PC-9 (cell line): ENCODE data around the gene PPM1N. TPM values are rescaled to one million over a fixed set of nuclear protein-coding genes. Genes with fewer than 3 reads are reported as not detected.

Experiments
- BruUV-seq: library from RNA; stranded (reverse); fragments of 400-500 nt; replicated peaks from 2 replicates; lab custom pipeline; 2021; lab: Mats Ljungman, UMichigan
- CTCF ChIA-PET: fragments of 300-600 bp; sonication (Branson Sonifier 250); formaldehyde crosslinking; loops from one replicate; lab custom pipeline; 2022; ENCODE audit warnings: antibody characterized with exemption; lab: Charles Lee
- POLR2A ChIA-PET: fragments of 300-600 bp; sonication (Branson Sonifier 250); formaldehyde crosslinking; loops from one replicate; lab custom pipeline; 2022; ENCODE audit warnings: antibody characterized with exemption; ENCODE audit not compliant: unreplicated experiment; lab: Charles Lee
- DNase-seq, 2 experiments: peaks; one replicate each; pipeline versions ENCODE4 v3.0.0 to v3.0.0-alpha.2; 2015 to 2022; ENCODE audit warnings: mixed read lengths in 1 of 2
- H2AFZ ChIP-seq: fragments of 200-600 bp; sonication (generic); 2 replicates; pipeline ENCODE4 v1.8.1; 2017; ENCODE audit warnings: antibody characterized with exemption
- H3F3A ChIP-seq: fragments of 200-600 bp; sonication (generic); 2 replicates; pipeline ENCODE4 v1.8.1; 2017; ENCODE audit warnings: antibody characterized with exemption, mild to moderate bottlenecking, low read depth; ENCODE audit not compliant: insufficient read depth
- H3K27ac ChIP-seq: fragments of 200-600 bp; sonication (generic); 2 replicates; pipeline ENCODE4 v1.6.1; 2016; ENCODE audit warnings: mixed run types
- H3K27me3 ChIP-seq: fragments of 200-600 bp; sonication (generic); 2 replicates; pipeline ENCODE4 v1.6.1; 2016; ENCODE audit warnings: low read depth, mixed run types; ENCODE audit not compliant: insufficient read depth
- H3K36me3 ChIP-seq: fragments of 200-600 bp; sonication (generic); 2 replicates; pipeline ENCODE4 v1.6.1; 2016; ENCODE audit warnings: low read depth, mixed run types
- H3K4me1 ChIP-seq: fragments of 200-600 bp; sonication (generic); replicated peaks from 2 replicates; pipeline ENCODE4 v1.6.1; 2016; ENCODE audit warnings: mixed run types; ENCODE audit not compliant: insufficient read depth
- H3K4me2 ChIP-seq: fragments of 200-600 bp; sonication (generic); 2 replicates; pipeline ENCODE4 v1.6.1; 2017; ENCODE audit warnings: mixed run types
- H3K4me3 ChIP-seq: fragments of 200-600 bp; sonication (generic); 2 replicates; pipeline ENCODE4 v1.6.1; 2016; ENCODE audit warnings: mixed run types
- H3K79me2 ChIP-seq: fragments of 200-600 bp; sonication (generic); 2 replicates; pipeline ENCODE4 v1.6.1; 2017; ENCODE audit warnings: low read depth, mixed run types
- H3K9me2 ChIP-seq: fragments of 200-600 bp; sonication (generic); 2 replicates; pipeline ENCODE4 v1.8.1; 2017; ENCODE audit warnings: mild to moderate bottlenecking; ENCODE audit not compliant: insufficient read depth
- H3K9me3 ChIP-seq: fragments of 200-600 bp; sonication (generic); 2 replicates; pipeline ENCODE4 v1.8.1; 2016; ENCODE audit warnings: low read depth; ENCODE audit not compliant: insufficient read depth
- H4K20me1 ChIP-seq: fragments of 200-600 bp; sonication (generic); 2 replicates; pipeline ENCODE4 v1.8.1; 2017; ENCODE audit not compliant: insufficient read depth
- EZH2 ChIP-seq: fragments of 200-600 bp; sonication (generic); IDR thresholded peaks from 2 replicates; pipeline ENCODE4 v1.8.0; 2017; ENCODE audit warnings: antibody characterized with exemption, low read depth
- intact Hi-C: fragments of 100-400 bp; cut with micrococcal nuclease; formaldehyde crosslinking; loops from one replicate; pipeline ENCODE4 v1.10.0; 2022; ENCODE audit not compliant: unreplicated experiment
- total RNA-seq: library from RNA; stranded (reverse); gene quantifications from 2 replicates; pipeline ENCODE4 v1.2.3, GENCODE V29; 2021
- TF ChIP-seq, protein P1 (sequence below): fragments of 200-600 bp; sonication (generic); conservative IDR thresholded peaks from 2 replicates; pipeline ENCODE4 v1.6.1; 2017; ENCODE audit warnings: mixed run types, antibody characterized with exemption, mild to moderate bottlenecking, moderate library complexity

PPM1N gene
- total RNA-seq, 1 experiment from 2014 or later = 5.0 TPM

DNA sequence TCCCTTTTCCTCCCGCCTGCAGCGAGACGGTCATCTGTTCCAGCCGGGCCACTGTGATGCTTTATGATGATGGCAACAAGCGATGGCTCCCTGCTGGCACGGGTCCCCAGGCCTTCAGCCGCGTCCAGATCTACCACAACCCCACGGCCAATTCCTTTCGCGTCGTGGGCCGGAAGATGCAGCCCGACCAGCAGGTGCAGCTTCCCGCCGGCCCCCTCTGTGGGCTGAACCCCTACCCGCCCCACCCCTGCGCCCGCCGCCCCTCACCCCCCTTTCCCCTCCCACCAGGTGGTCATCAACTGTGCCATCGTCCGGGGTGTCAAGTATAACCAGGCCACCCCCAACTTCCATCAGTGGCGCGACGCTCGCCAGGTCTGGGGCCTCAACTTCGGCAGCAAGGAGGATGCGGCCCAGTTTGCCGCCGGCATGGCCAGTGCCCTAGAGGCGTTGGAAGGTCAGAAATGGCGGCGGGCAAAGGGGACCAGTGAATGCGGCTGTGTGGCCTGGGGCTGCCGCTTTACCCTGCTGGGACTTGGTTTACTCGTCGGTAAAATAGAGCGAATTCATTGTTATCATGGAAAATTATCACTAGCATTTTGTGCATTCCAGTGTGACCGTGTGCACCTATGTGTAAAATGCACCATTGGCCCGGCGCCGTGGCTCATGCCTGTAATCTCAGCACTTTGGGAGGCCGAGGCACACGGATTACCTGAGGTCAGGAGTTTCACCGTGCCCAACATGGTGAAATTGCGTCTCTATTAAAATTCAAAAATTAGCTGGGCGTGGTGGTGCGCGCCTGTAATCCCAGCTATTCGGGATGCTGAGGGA, 19.6 kb downstream of the PPM1N start:
- ChIA-PET POLR2A (no interaction called here), CTCF (no interaction called here)
- no TSS peak for BruUV-seq
- H3K4me2 ChIP-seq = no peak overlapping the region
- peaks cover 41% of the 10 kb centered on the region for H4K20me1 ChIP-seq
- no peak for DNase-seq
- H3K36me3 ChIP-seq = peaks cover 10% of the 10 kb centered on the region
- no peak overlapping the region for H3K27ac ChIP-seq
- no peaks in the 10 kb centered on the region for H3K27me3 ChIP-seq
- H3K9me3 ChIP-seq = no peaks in the 10 kb centered on the region
- no peaks in the 10 kb centered on the region for H3K9me2 ChIP-seq
- H3K4me1 ChIP-seq = peaks cover 50% of the 10 kb centered on the region
- intact Hi-C loops = no loop called here
- no peak overlapping the region for H2AFZ ChIP-seq
- H3K79me2 ChIP-seq = peaks cover 33% of the 10 kb centered on the region
- TF ChIP-seq, protein P1, sequence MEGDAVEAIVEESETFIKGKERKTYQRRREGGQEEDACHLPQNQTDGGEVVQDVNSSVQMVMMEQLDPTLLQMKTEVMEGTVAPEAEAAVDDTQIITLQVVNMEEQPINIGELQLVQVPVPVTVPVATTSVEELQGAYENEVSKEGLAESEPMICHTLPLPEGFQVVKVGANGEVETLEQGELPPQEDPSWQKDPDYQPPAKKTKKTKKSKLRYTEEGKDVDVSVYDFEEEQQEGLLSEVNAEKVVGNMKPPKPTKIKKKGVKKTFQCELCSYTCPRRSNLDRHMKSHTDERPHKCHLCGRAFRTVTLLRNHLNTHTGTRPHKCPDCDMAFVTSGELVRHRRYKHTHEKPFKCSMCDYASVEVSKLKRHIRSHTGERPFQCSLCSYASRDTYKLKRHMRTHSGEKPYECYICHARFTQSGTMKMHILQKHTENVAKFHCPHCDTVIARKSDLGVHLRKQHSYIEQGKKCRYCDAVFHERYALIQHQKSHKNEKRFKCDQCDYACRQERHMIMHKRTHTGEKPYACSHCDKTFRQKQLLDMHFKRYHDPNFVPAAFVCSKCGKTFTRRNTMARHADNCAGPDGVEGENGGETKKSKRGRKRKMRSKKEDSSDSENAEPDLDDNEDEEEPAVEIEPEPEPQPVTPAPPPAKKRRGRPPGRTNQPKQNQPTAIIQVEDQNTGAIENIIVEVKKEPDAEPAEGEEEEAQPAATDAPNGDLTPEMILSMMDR = no peak
- no peak for TF ChIP-seq EZH2
- peaks cover 75% of the 10 kb centered on the region for H3F3A ChIP-seq
- H3K4me3 ChIP-seq = no peak overlapping the region

DNA sequence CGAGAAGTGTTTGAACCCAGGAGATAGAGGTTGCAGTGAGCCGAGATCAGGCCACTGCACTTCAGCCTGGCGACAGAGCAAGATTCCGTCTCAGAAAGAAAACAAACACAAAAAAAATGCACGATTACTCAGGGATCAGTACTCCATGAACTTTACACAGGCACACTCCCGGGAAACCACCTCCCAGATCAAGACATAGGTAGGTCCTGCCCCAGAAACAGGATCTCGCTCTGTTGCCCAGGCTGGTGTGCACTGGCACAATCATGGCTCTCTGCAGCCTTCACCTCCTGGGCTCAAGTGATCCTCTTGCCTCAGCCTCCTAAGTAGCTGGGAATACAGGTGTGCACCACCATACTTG, 20.2 kb downstream of the PPM1N start:
- TF ChIP-seq, protein P1 = no peak
- no peak for TF ChIP-seq EZH2
- no peak for DNase-seq
- ChIA-PET POLR2A (no interaction called here), CTCF (no interaction called here)
- Histone ChIP-seq H3K9me2 (no peaks in the 10 kb centered on the region), H3K4me2 (no peak overlapping the region), H3F3A (peaks cover 78% of the 10 kb centered on the region), H3K4me1 (peaks cover 48% of the 10 kb centered on the region), H2AFZ (no peak overlapping the region), H3K36me3 (peaks cover 10% of the 10 kb centered on the region; the same call in 1 of the 2 replicates), H3K4me3 (no peak overlapping the region), H4K20me1 (peaks cover 36% of the 10 kb centered on the region), H3K27ac (no peak overlapping the region), H3K27me3 (no peaks in the 10 kb centered on the region), H3K79me2 (peaks cover 27% of the 10 kb centered on the region), H3K9me3 (no peaks in the 10 kb centered on the region)
- no TSS peak for BruUV-seq
- intact Hi-C loops = no loop called here

DNA sequence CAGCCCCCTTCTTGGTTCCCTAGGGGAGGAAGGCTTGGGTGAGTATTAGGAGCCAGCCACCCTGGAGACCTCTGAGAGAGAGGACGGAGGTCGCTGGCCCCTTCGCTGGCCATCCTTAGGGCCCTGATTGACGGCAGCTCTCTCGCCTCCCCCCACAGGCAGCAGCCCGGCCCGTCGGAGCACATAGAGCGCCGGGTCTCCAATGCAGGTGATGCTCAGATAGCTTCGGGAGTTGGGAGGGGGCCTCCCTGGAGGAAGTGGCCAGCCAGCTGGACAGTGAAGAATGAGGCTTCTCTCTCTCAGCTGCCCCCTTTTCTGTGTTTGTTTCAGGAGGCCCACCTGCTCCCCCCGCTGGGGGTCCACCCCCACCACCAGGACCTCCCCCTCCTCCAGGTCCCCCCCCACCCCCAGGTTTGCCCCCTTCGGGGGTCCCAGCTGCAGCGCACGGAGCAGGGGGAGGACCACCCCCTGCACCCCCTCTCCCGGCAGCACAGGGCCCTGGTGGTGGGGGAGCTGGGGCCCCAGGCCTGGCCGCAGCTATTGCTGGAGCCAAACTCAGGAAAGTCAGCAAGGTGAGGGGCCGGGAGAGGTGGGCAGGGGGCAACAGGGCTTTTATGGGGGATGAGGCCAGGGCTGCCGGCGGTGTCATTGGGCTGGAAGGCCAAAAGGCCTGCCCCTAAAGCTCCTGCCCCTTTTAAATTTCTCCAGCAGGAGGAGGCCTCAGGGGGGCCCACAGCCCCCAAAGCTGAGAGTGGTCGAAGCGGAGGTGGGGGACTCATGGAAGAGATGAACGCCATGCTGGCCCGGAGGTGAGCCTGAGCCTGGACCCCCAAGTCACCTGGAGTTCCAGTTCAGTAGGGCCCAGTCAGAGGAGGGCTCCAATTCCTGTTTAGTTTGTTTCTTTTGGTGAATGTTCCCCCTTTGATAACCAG, 24.0 kb downstream of the PPM1N start:
- Histone ChIP-seq H4K20me1 (0 out of 2 replicates have a peak, but pooled peaks cover 2% of the 10 kb centered on the region), H3K4me3 (no peak overlapping the region), H3K27ac (0 out of 2 replicates have a peak overlapping the region, but pooled peaks have one; percentile 17), H2AFZ (no peak overlapping the region), H3K9me2 (no peaks in the 10 kb centered on the region), H3K9me3 (no peaks in the 10 kb centered on the region), H3K36me3 (peaks cover 26% of the 10 kb centered on the region), H3F3A (peaks cover 81% of the 10 kb centered on the region), H3K27me3 (no peaks in the 10 kb centered on the region), H3K79me2 (no peaks in the 10 kb centered on the region), H3K4me2 (no peak overlapping the region), H3K4me1 (peaks cover 35% of the 10 kb centered on the region)
- no peak for DNase-seq
- BruUV-seq = no TSS peak
- POLR2A ChIA-PET = no interaction called here
- TF ChIP-seq, protein P1 = no peak
- TF ChIP-seq EZH2 = no peak
- intact Hi-C loops = loop anchor here (2.0 kb wide), 1 partner anchor 159 kb away; no protein-coding TSS in a partner anchor
- CTCF ChIA-PET = interaction anchor here (0.6 kb wide), 1 partner anchor 12 kb away, joined by 3 read pairs; no protein-coding TSS in a partner anchor
